ENCODE results near the gene STK32C.

GRCh38 chr10:132355297-132355696, 47.5 kb upstream of the STK32C start:
- TF ChIP-seq REST (IDR thresholded peaks at IDR 0.05; ENCODE audit: insufficient read depth in 1 of 2, low read depth in 2 of 2, low read length in 2 of 2) (no peak), POLR2AphosphoS5 (IDR thresholded peaks at IDR 0.05; ENCODE audit: low read depth, low read length) (no peak), TAF1 (IDR thresholded peaks at IDR 0.05; ENCODE audit: borderline replicate concordance, insufficient read depth, low read length) (no peak), SIN3A (IDR thresholded peaks at IDR 0.05; ENCODE audit: borderline replicate concordance, insufficient read depth, low read length) (no peak), FOXP2 (optimal IDR thresholded peaks at IDR 0.05; ENCODE audit: borderline replicate concordance, extremely low read depth, extremely low read length, insufficient read depth) (no peak)

All from PFSK-1 (cell line).